ENCODE measurements around the gene FNDC4. TPM values are rescaled to one million over a fixed set of nuclear protein-coding genes. Genes with fewer than 3 reads are reported as not detected.
A peak's percentile ranks its signal among the peaks of the same experiment; 100 is the strongest.

FNDC4 gene
- polyA plus RNA-seq, 3 donors, result not detected

GRCh38 chr2:27445155-27445554 is 49.8 kb downstream of the FNDC4 start:
- Histone ChIP-seq H3K79me2 (ENCODE audit: insufficient read depth, low read length) (no peaks in the 10 kb centered on the region), H3K4me1 (ENCODE audit: control insufficient read depth in 1 of 2, insufficient read depth in 2 of 2, low read length in 2 of 2) (no peaks in the 10 kb centered on the region), H3K4me3 (replicated peaks in 1 of 3; ENCODE audit: low read depth in 2 of 3, low read length in 3 of 3) (no peak overlapping the region), H3K27ac (ENCODE audit: low read depth in 1 of 2, low read length in 2 of 2) (no peak overlapping the region), H3K27me3 (ENCODE audit: control insufficient read depth in 2 of 2, insufficient read depth in 2 of 2, low read length in 2 of 2) (no peaks in the 10 kb centered on the region), H3K9me3 (replicated peaks in 1 of 2; ENCODE audit: control insufficient read depth in 1 of 2, insufficient read depth in 1 of 2, low read length in 2 of 2) (no peaks in the 10 kb centered on the region), H2AFZ (ENCODE audit: insufficient read depth, low read depth, low read length, poor library complexity, severe bottlenecking) (no peak overlapping the region), H3K9ac (ENCODE audit: insufficient read depth, low read length, poor library complexity, severe bottlenecking) (no peak overlapping the region), H4K20me1 (ENCODE audit: insufficient read depth, low read length) (peaks cover 4% of the 10 kb centered on the region), H3K4me2 (replicated peaks; ENCODE audit: extremely low read depth, low read length, poor library complexity, severe bottlenecking) (no peak overlapping the region), H3K36me3 (replicated peaks in 1 of 2; ENCODE audit: control insufficient read depth in 1 of 2, insufficient read depth in 2 of 2, low read length in 2 of 2) (peaks cover 29 to 52% of the 10 kb centered on the region in 2 donors)
- DNase-seq, result no peak
- peaks cover 4% of the 10 kb centered on the region for H3K4me1 Mint-ChIP-seq
- H3K36me3 Mint-ChIP-seq, result peaks cover 58 to 70% of the 10 kb centered on the region in 2 donors
- intact Hi-C loops (cut with micrococcal nuclease), result no loop called here
- WGBS (ENCODE audit: insufficient coverage), result 94% methylated on average over 7 of the region's 8 CpGs
- TF ChIP-seq CTCF (IDR thresholded peaks at IDR 0.05), result no peak
- H3K9me3 Mint-ChIP-seq, result peaks cover 0 to 1% (median 0%) of the 10 kb centered on the region in 7 donors
- H3K27me3 Mint-ChIP-seq (ENCODE audit: low read depth in 3 of 3), result peaks cover 0 to 3% (median 0%) of the 10 kb centered on the region in 3 donors
- H3K4me3 Mint-ChIP-seq, result no peak overlapping the region
- peak overlapping the region in 1 of 7 donors; percentile 46 for H3K27ac Mint-ChIP-seq

DNA sequence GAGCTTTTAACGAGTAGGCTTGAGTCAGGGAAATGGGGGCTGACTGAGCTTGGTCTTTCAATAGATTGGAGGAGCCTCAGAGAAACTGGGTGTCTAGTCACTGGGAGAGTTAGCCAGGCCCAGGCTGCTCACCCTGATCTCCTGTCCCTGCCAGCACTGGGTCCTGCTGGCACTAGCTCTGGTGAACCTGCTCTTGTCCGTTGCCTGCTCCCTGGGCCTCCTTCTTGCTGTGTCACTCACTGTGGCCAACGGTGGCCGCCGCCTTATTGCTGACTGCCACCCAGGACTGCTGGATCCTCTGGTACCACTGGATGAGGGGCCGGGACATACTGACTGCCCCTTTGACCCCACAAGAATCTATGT is 52.1 kb downstream of the FNDC4 start:
- Mint-ChIP-seq H3K27me3 (ENCODE audit: low read depth in 3 of 3) (peaks cover 0 to 3% (median 0%) of the 10 kb centered on the region in 3 donors), H3K9me3 (peaks cover 0 to 2% (median 0%) of the 10 kb centered on the region in 7 donors), H3K4me1 (peaks cover 4% of the 10 kb centered on the region), H3K36me3 (peaks cover 60 to 79% of the 10 kb centered on the region in 2 donors), H3K27ac (peak overlapping the region; percentile 14 to 76 (median 51)), H3K4me3 (no peak overlapping the region)
- Histone ChIP-seq H3K27ac (ENCODE audit: low read depth in 1 of 2, low read length in 2 of 2) (peak overlapping the region in 1 of 2 donors; percentile 36), H3K4me2 (replicated peaks; ENCODE audit: extremely low read depth, low read length, poor library complexity, severe bottlenecking) (no peak overlapping the region), H3K9me3 (replicated peaks in 1 of 2; ENCODE audit: control insufficient read depth in 1 of 2, insufficient read depth in 1 of 2, low read length in 2 of 2) (no peaks in the 10 kb centered on the region), H3K9ac (ENCODE audit: insufficient read depth, low read length, poor library complexity, severe bottlenecking) (no peak overlapping the region), H4K20me1 (ENCODE audit: insufficient read depth, low read length) (peaks cover 4% of the 10 kb centered on the region), H3K36me3 (replicated peaks in 1 of 2; ENCODE audit: control insufficient read depth in 1 of 2, insufficient read depth in 2 of 2, low read length in 2 of 2) (peaks cover 42 to 63% of the 10 kb centered on the region in 2 donors), H3K27me3 (ENCODE audit: control insufficient read depth in 2 of 2, insufficient read depth in 2 of 2, low read length in 2 of 2) (no peaks in the 10 kb centered on the region), H3K4me1 (ENCODE audit: control insufficient read depth in 1 of 2, insufficient read depth in 2 of 2, low read length in 2 of 2) (no peaks in the 10 kb centered on the region), H2AFZ (ENCODE audit: insufficient read depth, low read depth, low read length, poor library complexity, severe bottlenecking) (no peak overlapping the region), H3K4me3 (replicated peaks in 1 of 3; ENCODE audit: low read depth in 2 of 3, low read length in 3 of 3) (no peak overlapping the region), H3K79me2 (ENCODE audit: insufficient read depth, low read length) (no peaks in the 10 kb centered on the region)
- WGBS (ENCODE audit: insufficient coverage), result 83% methylated on average over 6 of the region's 6 CpGs
- no peak for TF ChIP-seq CTCF (IDR thresholded peaks at IDR 0.05)
- intact Hi-C loops (cut with micrococcal nuclease), result no loop called here
- DNase-seq, result no peak

Data from CD14-positive monocyte (primary cell).